ENCODE data around the gene ELMO2.

- no peak for TF ChIP-seq CTCF (IDR thresholded peaks at IDR 0.05; ENCODE audit: low read depth, low read length, poor library complexity, severe bottlenecking)
- no peak for TF ChIP-seq EZH2phosphoT487 (IDR thresholded peaks at IDR 0.05; ENCODE audit: borderline replicate concordance, low read length)
Measured at GRCh38 chr20:46398963-46399362, 7.5 kb downstream of the ELMO2 start.
